ENCODE data around the gene MTRR.

MTRR gene

DNA sequence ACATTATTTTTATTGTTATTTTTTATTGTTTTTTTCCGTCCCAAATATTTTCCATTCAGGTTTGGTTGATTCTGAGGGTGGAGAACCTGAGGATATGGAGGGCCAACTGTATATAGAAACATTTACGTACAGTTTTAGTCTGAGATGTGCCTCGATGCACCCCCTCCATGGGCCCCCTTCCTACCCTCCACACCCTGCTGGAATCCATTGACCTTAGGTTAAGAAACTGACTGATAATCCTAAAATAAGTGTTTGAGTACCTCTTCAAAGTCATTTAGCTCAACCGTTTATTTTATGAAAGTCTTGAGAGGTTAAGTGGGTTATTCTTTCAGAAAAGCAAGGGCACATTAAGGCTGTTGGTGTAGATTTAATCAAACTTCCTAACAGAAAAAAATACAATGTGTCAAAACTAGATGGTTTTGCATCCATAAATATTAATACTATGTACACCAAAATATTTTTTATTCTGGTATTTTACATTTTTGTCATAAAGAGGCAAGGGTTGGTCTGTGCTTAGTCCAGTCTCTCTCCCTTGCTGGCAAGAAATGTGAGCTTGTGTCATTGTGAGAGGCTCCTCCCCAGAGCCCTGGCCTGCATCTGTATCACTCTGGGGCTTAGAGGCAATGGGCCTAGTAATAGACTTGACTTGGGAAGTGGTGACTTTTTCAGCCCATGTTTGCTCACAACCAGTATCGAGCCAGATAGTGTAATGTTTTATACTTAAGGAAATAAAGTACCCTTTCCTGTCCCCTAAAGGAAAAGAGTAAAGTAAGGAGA lies 15.7 kb downstream of the MTRR start:
- no peak for DNase-seq (ENCODE audit: extremely low read depth, low read depth)
- no peak overlapping the region for H3K4me3 ChIP-seq (replicated peaks; ENCODE audit: low read depth, low read length)
- TF ChIP-seq, protein P1, sequence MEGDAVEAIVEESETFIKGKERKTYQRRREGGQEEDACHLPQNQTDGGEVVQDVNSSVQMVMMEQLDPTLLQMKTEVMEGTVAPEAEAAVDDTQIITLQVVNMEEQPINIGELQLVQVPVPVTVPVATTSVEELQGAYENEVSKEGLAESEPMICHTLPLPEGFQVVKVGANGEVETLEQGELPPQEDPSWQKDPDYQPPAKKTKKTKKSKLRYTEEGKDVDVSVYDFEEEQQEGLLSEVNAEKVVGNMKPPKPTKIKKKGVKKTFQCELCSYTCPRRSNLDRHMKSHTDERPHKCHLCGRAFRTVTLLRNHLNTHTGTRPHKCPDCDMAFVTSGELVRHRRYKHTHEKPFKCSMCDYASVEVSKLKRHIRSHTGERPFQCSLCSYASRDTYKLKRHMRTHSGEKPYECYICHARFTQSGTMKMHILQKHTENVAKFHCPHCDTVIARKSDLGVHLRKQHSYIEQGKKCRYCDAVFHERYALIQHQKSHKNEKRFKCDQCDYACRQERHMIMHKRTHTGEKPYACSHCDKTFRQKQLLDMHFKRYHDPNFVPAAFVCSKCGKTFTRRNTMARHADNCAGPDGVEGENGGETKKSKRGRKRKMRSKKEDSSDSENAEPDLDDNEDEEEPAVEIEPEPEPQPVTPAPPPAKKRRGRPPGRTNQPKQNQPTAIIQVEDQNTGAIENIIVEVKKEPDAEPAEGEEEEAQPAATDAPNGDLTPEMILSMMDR (IDR thresholded peaks at IDR 0.05; ENCODE audit: low read depth, low read length, missing control alignments) = no peak

DNA sequence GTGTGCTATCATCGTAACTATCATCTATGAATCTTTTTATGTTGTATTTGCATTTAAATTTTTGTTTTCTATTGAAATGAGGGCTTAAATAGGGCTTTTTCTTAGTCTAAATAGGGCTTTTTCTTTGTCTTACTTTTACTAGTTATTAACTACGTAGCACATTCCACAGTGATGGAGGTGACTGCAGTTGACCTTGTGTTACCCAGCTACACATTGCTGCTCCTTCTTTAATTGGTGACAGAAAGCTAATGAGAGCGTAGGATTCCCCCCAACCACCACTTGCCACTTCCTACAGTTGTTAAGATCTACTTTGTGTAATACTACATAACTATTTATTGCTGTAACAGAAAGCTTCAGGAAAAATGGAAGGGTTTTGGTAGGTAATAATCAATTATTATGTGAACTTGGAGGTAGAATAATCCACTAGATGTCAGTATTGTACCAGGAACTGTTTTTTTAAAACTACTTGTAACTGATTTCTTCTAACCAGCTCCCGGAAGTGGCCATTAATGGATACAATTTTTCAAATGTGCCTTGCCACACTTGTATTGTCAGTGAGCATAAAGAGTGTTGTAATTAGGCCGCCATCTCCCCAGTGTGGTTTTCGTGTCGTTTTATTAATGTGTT lies 18.0 kb downstream of the MTRR start:
- no peak for DNase-seq (ENCODE audit: extremely low read depth, low read depth)
- no peak overlapping the region for H3K4me3 ChIP-seq (replicated peaks; ENCODE audit: low read depth, low read length)
- TF ChIP-seq, protein P1 (IDR thresholded peaks at IDR 0.05; ENCODE audit: low read depth, low read length, missing control alignments) = peak; percentile 35

DNA sequence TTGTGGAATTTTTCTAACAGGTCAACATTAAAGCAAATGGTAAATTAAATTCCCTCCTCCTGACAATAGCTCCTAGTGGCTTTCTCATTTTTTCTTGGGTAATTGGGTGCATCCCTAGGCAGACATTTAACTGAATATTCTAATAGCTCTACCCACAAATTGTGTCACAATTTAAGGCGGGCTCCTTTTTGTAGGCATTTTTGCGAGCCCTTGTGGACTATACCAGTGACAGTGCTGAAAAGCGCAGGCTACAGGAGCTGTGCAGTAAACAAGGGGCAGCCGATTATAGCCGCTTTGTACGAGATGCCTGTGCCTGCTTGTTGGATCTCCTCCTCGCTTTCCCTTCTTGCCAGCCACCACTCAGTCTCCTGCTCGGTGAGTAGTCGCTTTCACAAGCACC lies 20.0 kb downstream of the MTRR start:
- no peak overlapping the region for H3K4me3 ChIP-seq (replicated peaks; ENCODE audit: low read depth, low read length)
- DNase-seq (ENCODE audit: extremely low read depth, low read depth) = no peak
- TF ChIP-seq, protein P1 (IDR thresholded peaks at IDR 0.05; ENCODE audit: low read depth, low read length, missing control alignments) = no peak

DNA sequence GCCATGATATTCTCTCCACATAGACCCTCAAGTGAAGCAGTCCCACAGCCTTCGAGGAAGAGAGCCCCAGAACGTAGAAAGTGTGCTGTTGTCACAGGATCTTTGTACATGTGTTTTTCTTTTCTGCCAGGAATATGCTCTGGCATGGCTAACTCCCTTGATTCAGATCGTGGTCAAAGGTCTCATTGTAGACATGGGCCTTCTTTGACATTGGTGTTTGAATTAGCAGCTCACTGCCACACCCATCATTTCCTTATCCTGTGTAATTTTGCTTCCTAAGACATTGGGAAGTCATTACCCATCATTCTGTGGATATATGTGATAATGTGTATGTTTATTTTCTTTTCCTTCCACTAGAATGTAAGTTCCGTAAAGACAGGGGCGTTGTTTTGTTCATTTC lies 25.5 kb downstream of the MTRR start:
- TF ChIP-seq, protein P1 (IDR thresholded peaks at IDR 0.05; ENCODE audit: low read depth, low read length, missing control alignments) = no peak
- H3K4me3 ChIP-seq (replicated peaks; ENCODE audit: low read depth, low read length) = no peak overlapping the region
- DNase-seq (ENCODE audit: extremely low read depth, low read depth) = no peak

DNA sequence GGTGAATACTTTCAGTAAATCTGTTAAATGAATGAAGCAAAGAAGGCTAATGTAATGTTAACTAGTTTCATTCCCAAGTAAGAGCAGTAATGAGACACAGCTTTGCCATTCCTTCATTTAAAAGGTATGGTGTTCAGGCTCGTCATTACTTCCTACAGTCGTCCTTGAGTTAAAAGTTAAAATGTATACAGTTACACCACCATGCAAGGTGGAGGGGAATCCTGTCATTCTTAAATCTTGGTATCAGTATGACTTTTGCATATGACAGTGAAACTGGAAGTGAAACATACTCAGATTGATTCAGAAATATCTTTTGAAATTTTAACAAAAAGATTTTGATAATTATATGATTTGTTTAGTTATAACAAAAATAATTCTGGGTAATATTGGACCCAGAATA lies 25.9 kb downstream of the MTRR start:
- DNase-seq (ENCODE audit: extremely low read depth, low read depth) = no peak
- TF ChIP-seq, protein P1 (IDR thresholded peaks at IDR 0.05; ENCODE audit: low read depth, low read length, missing control alignments) = no peak
- no peak overlapping the region for H3K4me3 ChIP-seq (replicated peaks; ENCODE audit: low read depth, low read length)

DNA sequence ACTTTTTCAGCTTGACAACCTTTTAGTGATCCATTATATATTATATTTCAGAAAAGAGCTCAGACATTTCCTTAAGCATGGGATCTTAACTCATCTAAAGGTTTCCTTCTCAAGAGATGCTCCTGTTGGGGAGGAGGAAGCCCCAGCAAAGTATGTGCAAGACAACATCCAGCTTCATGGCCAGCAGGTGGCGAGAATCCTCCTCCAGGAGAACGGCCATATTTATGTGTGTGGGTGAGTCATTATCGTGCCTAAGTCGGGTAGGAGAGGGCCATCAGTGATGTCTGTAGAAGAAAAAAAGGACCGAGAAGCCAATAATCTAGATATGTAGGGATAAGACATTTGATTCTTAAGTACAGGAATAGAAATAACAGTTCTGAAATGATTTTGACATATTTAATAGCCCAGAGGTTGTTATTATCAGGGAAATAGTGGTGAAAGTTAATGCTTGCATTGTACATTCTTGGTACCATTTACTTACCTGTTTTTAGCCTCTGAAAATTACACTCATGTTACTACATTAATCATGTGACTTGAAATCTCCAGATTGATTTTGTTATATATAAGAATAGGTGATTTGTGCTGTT lies 28.2 kb downstream of the MTRR start:
- H3K4me3 ChIP-seq (replicated peaks; ENCODE audit: low read depth, low read length) = no peak overlapping the region
- TF ChIP-seq, protein P1 (IDR thresholded peaks at IDR 0.05; ENCODE audit: low read depth, low read length, missing control alignments) = peak; percentile 66
- DNase-seq (ENCODE audit: extremely low read depth, low read depth) = peak; percentile 37
